WTC11 (cell line): Measurements from ENCODE around the gene ARID4B. TPM values are rescaled to one million over a fixed set of nuclear protein-coding genes. Genes with fewer than 3 reads are reported as not detected.
"Not testable (repeated sequence)": the region's sequence is repeated elsewhere in the genome, so short reads cannot be mapped to it uniquely, and the experiment has no call there.

Experiments used
- ATAC-seq: fragments of 200-7000 bp; cut with Tn5 transposase; 2 replicates; pipeline ENCODE4 v1.10.0; 2021; ENCODE audit warnings: mild to moderate bottlenecking, moderate library complexity
- CTCF ChIA-PET: fragments of 300-600 bp; sonication (Branson Sonifier 250); formaldehyde crosslinking; loops from one replicate; lab custom pipeline; 2021; ENCODE audit warnings: antibody characterized with exemption; lab: Charles Lee
- POLR2A ChIA-PET: fragments of 350-600 bp; sonication (Branson Sonifier 250); formaldehyde crosslinking; loops from one replicate; lab custom pipeline; 2021; ENCODE audit warnings: antibody characterized with exemption; lab: Charles Lee
- DNase-seq: peaks from one replicate; pipeline ENCODE4 v3.0.0; 2021; ENCODE audit warnings: low spot score
- H3K27ac Mint-ChIP-seq: 2 replicates; pipeline ENCODE4 v1.8.0; 2021; ENCODE audit warnings: mixed read lengths
- H3K27me3 Mint-ChIP-seq: 2 replicates; pipeline ENCODE4 v1.8.0; 2021; ENCODE audit warnings: low read depth, mild to moderate bottlenecking, moderate library complexity, mixed read lengths
- H3K36me3 Mint-ChIP-seq: 2 replicates; pipeline ENCODE4 v1.8.0; 2021; ENCODE audit warnings: mixed read lengths
- H3K4me1 Mint-ChIP-seq: 2 replicates; pipeline ENCODE4 v1.8.0; 2022; ENCODE audit warnings: mixed read lengths
- H3K4me3 Mint-ChIP-seq: 2 replicates; pipeline ENCODE4 v1.8.0; 2021; ENCODE audit warnings: mild to moderate bottlenecking, moderate library complexity, mixed read lengths
- H3K9me3 Mint-ChIP-seq: 2 replicates; pipeline ENCODE4 v1.8.0; 2021; ENCODE audit warnings: mixed read lengths
- AR ChIP-seq: fragments of 250-450 bp; sonication (Bioruptor Pico); IDR thresholded peaks from 2 replicates; pipeline ENCODE4 v1.9.0; 2021; ENCODE audit warnings: mild to moderate bottlenecking
- ARID4B ChIP-seq: sonication (generic); formaldehyde crosslinking; IDR thresholded peaks from 2 replicates; pipeline ENCODE4 v1.8.0; 2023; ENCODE audit warnings: missing genetic modification reagents, mild to moderate bottlenecking, borderline replicate concordance
- ATF6 ChIP-seq: sonication (generic); formaldehyde crosslinking; IDR thresholded peaks from 2 replicates; pipeline ENCODE4 v1.8.1; 2023; ENCODE audit warnings: mild to moderate bottlenecking, missing genetic modification reagents
- CDX4 ChIP-seq: fragments of 250-450 bp; sonication (Bioruptor Pico); IDR thresholded peaks from 2 replicates; pipeline ENCODE4 v1.9.0; 2021; ENCODE audit warnings: moderate library complexity, mild to moderate bottlenecking, inconsistent platforms, borderline replicate concordance
- JAZF1 ChIP-seq: fragments of 250-450 bp; sonication (Bioruptor Pico); IDR thresholded peaks from 2 replicates; pipeline ENCODE4 v1.9.0; 2021; ENCODE audit warnings: moderate library complexity, mild to moderate bottlenecking, inconsistent platforms
- JUN ChIP-seq: sonication (generic); formaldehyde crosslinking; IDR thresholded peaks from 2 replicates; pipeline ENCODE4 v1.8.0; 2023; ENCODE audit warnings: mild to moderate bottlenecking, missing genetic modification reagents
- NR1H2 ChIP-seq: sonication (generic); formaldehyde crosslinking; IDR thresholded peaks from 2 replicates; pipeline ENCODE4 v1.9.0; 2021; ENCODE audit warnings: mild to moderate bottlenecking, moderate library complexity, missing genetic modification reagents
- PRDM15 ChIP-seq: sonication (generic); formaldehyde crosslinking; IDR thresholded peaks from 2 replicates; pipeline ENCODE4 v1.8.0; 2022; ENCODE audit warnings: missing genetic modification reagents
- SMAD4 ChIP-seq: sonication (generic); formaldehyde crosslinking; IDR thresholded peaks from 2 replicates; pipeline ENCODE4 v1.8.0; 2022; ENCODE audit warnings: mild to moderate bottlenecking, missing genetic modification reagents
- TCF7 ChIP-seq: sonication (generic); formaldehyde crosslinking; IDR thresholded peaks from 2 replicates; pipeline ENCODE4 v1.8.0; 2022; ENCODE audit warnings: mild to moderate bottlenecking, low read depth, missing genetic modification reagents, moderate library complexity
- TEAD1 ChIP-seq: sonication (generic); formaldehyde crosslinking; IDR thresholded peaks from 2 replicates; pipeline ENCODE4 v1.8.0; 2022; ENCODE audit warnings: mild to moderate bottlenecking, missing genetic modification reagents
- ZNF121 ChIP-seq: sonication (generic); formaldehyde crosslinking; IDR thresholded peaks from 2 replicates; pipeline ENCODE4 v1.8.0; 2023; ENCODE audit warnings: missing genetic modification reagents
- ZNF512 ChIP-seq: sonication (generic); formaldehyde crosslinking; IDR thresholded peaks from 2 replicates; pipeline ENCODE4 v1.8.1; 2022; ENCODE audit warnings: missing genetic modification reagents, borderline replicate concordance
- ZNF671 ChIP-seq: fragments of 250-450 bp; sonication (Bioruptor Pico); IDR thresholded peaks from 2 replicates; pipeline ENCODE4 v1.8.0; 2021; ENCODE audit warnings: mild to moderate bottlenecking
- total RNA-seq: library from RNA; stranded (reverse); gene quantifications from 3 replicates; pipeline ENCODE4 v1.2.3, GENCODE V29; 2021

The ARID4B gene
- total RNA-seq, 1 experiment from 2014 or later = 35.7 TPM

- no peak for TF ChIP-seq ARID4B (CRISPR knock-in tag)
Observed at GRCh38 chr1:235203428-235203827, 124.6 kb downstream of the ARID4B start (continued).

- CTCF ChIA-PET = interaction anchor here (1.3 to 2.3 kb wide), 2 partner anchors 20 to 213 kb away, joined by 5 to 6 read pairs; no protein-coding TSS in a partner anchor
- H3K9me3 Mint-ChIP-seq, POLR2A ChIA-PET, H3K27ac Mint-ChIP-seq, H3K36me3 Mint-ChIP-seq, H3K27me3 Mint-ChIP-seq, ATAC-seq, DNase-seq, H3K4me3 Mint-ChIP-seq: not testable (repeated sequence)
- TF ChIP-seq ZNF121 (CRISPR knock-in tag) = peak; percentile 57; the same call in 1 of the 2 replicates
- H3K4me1 Mint-ChIP-seq = peaks cover 29% of the 10 kb centered on the region
Observed at GRCh38 chr1:235202447-235202846, 125.5 kb downstream of the ARID4B start.

GRCh38 chr1:235199441-235199840, 128.5 kb downstream of the ARID4B start:
- Mint-ChIP-seq H3K27me3 (no peaks in the 10 kb centered on the region), H3K27ac (peak overlapping the region; percentile 88), H3K36me3 (peaks cover 23% of the 10 kb centered on the region), H3K9me3 (no peaks in the 10 kb centered on the region), H3K4me3 (no peak overlapping the region), H3K4me1 (peaks cover 24% of the 10 kb centered on the region)
- DNase-seq = peak; percentile 20
- ATAC-seq = peak; percentile 97
- ChIA-PET POLR2A (no interaction called here), CTCF (interaction anchor here (0.6 to 1.7 kb wide), 6 partner anchors 36 to 251 kb away, joined by 3 to 5 read pairs (median 3); no protein-coding TSS in a partner anchor)
- no peak for TF ChIP-seq JAZF1 (CRISPR knock-in tag)
- TF ChIP-seq TEAD1 (CRISPR knock-in tag) = peak; percentile 35; the same call in 1 of the 2 replicates

GRCh38 chr1:235190431-235190830, 137.5 kb downstream of the ARID4B start:
- Mint-ChIP-seq H3K4me1 (no peaks in the 10 kb centered on the region), H3K4me3 (no peak overlapping the region), H3K27ac (no peak overlapping the region), H3K9me3 (no peaks in the 10 kb centered on the region), H3K36me3 (peaks cover 37% of the 10 kb centered on the region), H3K27me3 (no peaks in the 10 kb centered on the region)
- DNase-seq (no peak), ATAC-seq (no peak)
- CTCF ChIA-PET = interaction anchor here (1.6 kb wide), 1 partner anchor 225 kb away, joined by 6 read pairs; no protein-coding TSS in a partner anchor
- POLR2A ChIA-PET = interaction anchor here (0.5 to 0.6 kb wide), 2 partner anchors 17 to 161 kb away, joined by 3 to 4 read pairs; no protein-coding TSS in a partner anchor
- TF ChIP-seq ZNF512 (CRISPR knock-in tag) (no peak), SMAD4 (CRISPR knock-in tag) (no peak), JUN (CRISPR knock-in tag) (no peak), CDX4 (CRISPR knock-in tag) (no peak), TCF7 (CRISPR knock-in tag) (no peak), NR1H2 (CRISPR knock-in tag) (no peak), ZNF671 (no peak), ATF6 (CRISPR knock-in tag) (no peak), AR (CRISPR knock-in tag) (no peak), PRDM15 (CRISPR knock-in tag) (no peak)
